Tibial nerve (tissue), 4 donors: Measurements from ENCODE around the gene UNCX. TPM values are rescaled to one million over a fixed set of nuclear protein-coding genes. Genes with fewer than 3 reads are reported as not detected.
"Not testable (repeated sequence)": the region's sequence is repeated elsewhere in the genome, so short reads cannot be mapped to it uniquely, and the experiment has no call there.

ENCODE experiments used
- DNase-seq, 2 donors: peaks; one replicate each; pipeline ENCODE4 v3.0.0-alpha.2; 2019; ENCODE audit warnings: low spot score in 2 of 2
- H3K27ac ChIP-seq, 4 donors: fragments of 200-600 bp; sonication (generic) in 3 of 4; one replicate each; pipeline ENCODE4 v1.5.1; 2017 to 2019; ENCODE audit warnings: mild to moderate bottlenecking in 1 of 4
- H3K27me3 ChIP-seq, 2 donors: fragments of 200-600 bp; sonication (generic) in 1 of 2; one replicate each; pipeline versions ENCODE4 v1.5.1 to v1.6.0; 2017 to 2019
- H3K36me3 ChIP-seq, 3 donors: fragments of 200-600 bp; sonication (generic); one replicate each; pipeline ENCODE4 v1.5.1; 2018 to 2019
- H3K4me1 ChIP-seq, 4 donors: fragments of 200-600 bp; sonication (generic) in 3 of 4; one replicate each; pipeline ENCODE4 v1.5.1; 2017 to 2019
- H3K4me3 ChIP-seq, 4 donors: fragments of 200-600 bp; sonication (generic) in 3 of 4; one replicate each; pipeline ENCODE4 v1.5.1; 2017 to 2019; ENCODE audit warnings: mild to moderate bottlenecking in 1 of 4, moderate library complexity in 1 of 4
- H3K9me3 ChIP-seq, 4 donors: fragments of 200-600 bp; sonication (generic) in 3 of 4; one replicate each; pipeline ENCODE4 v1.5.1; 2017 to 2019
- EP300 ChIP-seq, 2 donors: sonication (generic); formaldehyde crosslinking; IDR thresholded peaks; one replicate each; pipeline ENCODE4 v1.6.1; 2017; ENCODE audit warnings: antibody characterized with exemption in 2 of 2, mild to moderate bottlenecking in 1 of 2
- POLR2A ChIP-seq, 2 donors: fragments of 450-650 bp; IDR thresholded peaks; one replicate each; pipeline ENCODE4 v1.6.1; 2017; ENCODE audit warnings: antibody characterized with exemption in 2 of 2, mild to moderate bottlenecking in 2 of 2, moderate library complexity in 2 of 2
- WGBS, 2 donors: methylation state at CpG; one replicate each; pipeline ENCODE4 v1.1.5; 2018; 5-methylcytosine and 5-hydroxymethylcytosine counted together
- total RNA-seq, 4 donors: library from RNA; depleted of rRNA; stranded (reverse); fragments of >200 nt; gene quantifications; one replicate each; pipeline ENCODE4 v1.1.0, GENCODE V29; 2016
- TF ChIP-seq, protein P1 (sequence below), 5 experiments: fragments of 200-600 bp in 3 of 5; fragments of 450-650 bp in 2 of 5; sonication (generic) in 3 of 5; IDR thresholded peaks; one replicate each; pipeline ENCODE4 v1.5.1; 2016 to 2019; ENCODE audit warnings: antibody characterized with exemption in 5 of 5, mild to moderate bottlenecking in 3 of 5, moderate library complexity in 2 of 5

Gene UNCX
- total RNA-seq, 4 donors from 2014 or later, result not detected

DNA sequence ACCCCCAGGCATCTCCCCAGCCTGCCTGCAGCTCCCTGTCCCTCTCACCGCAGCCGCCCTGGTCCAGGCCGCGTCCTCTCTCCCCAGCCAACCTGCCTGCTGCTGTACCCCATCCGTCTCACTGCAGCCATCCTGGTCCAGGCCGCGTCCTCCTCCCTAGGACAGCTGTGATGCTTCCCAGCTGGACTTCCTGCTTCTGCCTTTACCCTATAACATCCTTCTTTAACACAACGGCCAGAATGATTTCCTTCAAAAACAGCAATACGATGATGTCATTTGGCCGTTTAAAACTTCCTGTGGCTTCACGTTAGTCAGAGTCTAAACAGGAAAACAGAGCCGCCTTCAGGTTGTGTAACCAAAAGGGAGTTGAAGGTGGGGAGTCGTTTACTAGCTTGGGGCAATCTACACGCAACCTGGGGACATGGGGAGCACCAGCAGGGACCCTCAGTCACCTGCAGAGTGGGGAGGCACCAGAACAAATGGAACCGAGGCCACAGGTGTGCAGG, 40.4 kb upstream of the UNCX start:
- 46% methylated on average over 15 of the region's 15 CpGs for WGBS, 2 donors
- no peaks in the 10 kb centered on the region for H3K9me3 ChIP-seq
- no peak overlapping the region for H3K4me3 ChIP-seq
- no peaks in the 10 kb centered on the region for H3K4me1 ChIP-seq
- peaks cover 0 to 76% of the 10 kb centered on the region in 2 donors for H3K27me3 ChIP-seq
- H3K36me3 ChIP-seq, result no peaks in the 10 kb centered on the region
- DNase-seq, result no peak
- H3K27ac ChIP-seq, result no peak overlapping the region
- TF ChIP-seq EP300 (IDR thresholded peaks at IDR 0.05) (no peak), POLR2A (IDR thresholded peaks at IDR 0.05) (no peak)
- TF ChIP-seq, protein P1, sequence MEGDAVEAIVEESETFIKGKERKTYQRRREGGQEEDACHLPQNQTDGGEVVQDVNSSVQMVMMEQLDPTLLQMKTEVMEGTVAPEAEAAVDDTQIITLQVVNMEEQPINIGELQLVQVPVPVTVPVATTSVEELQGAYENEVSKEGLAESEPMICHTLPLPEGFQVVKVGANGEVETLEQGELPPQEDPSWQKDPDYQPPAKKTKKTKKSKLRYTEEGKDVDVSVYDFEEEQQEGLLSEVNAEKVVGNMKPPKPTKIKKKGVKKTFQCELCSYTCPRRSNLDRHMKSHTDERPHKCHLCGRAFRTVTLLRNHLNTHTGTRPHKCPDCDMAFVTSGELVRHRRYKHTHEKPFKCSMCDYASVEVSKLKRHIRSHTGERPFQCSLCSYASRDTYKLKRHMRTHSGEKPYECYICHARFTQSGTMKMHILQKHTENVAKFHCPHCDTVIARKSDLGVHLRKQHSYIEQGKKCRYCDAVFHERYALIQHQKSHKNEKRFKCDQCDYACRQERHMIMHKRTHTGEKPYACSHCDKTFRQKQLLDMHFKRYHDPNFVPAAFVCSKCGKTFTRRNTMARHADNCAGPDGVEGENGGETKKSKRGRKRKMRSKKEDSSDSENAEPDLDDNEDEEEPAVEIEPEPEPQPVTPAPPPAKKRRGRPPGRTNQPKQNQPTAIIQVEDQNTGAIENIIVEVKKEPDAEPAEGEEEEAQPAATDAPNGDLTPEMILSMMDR (IDR thresholded peaks at IDR 0.05), result no peak

DNA sequence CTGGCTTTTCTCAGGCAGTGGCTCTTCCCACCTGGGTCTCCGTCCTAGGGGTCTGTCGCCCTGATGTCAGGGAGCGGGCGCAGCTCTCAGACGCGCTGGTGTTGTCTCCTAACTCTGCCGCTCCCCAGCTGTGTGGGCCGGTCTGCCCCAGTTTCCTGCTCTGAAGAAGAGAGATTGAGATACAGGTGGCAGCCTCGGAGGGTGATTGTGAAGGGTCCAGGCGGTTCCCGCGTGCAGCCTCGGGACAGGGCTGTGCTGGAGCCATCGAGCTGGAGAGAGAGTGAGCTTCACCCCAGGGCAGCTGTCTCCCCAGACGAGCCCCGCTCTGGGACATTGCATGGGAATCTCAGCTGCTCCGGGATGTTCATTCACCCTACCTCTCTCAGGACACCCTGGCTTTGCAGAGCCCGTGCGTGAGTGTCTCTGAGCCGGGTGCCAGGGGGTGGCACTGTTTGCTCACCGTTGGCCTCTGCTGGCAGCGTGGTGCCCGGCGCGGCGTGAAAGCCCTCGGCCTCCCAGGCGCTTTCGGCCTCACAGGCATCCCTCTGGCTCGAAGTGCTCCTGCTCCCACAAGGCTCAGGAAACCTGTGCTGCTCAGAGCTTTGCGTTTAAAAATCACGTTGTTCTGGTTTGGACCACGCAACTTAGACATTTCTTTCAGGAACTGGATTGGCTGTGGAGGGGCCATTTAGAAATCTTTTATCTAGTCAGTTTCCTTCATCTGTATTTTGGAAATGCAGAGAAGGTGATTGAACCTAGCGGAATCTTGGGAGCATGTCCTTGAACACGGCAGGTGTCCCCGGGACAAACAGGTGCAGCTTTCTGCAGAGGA, 38.9 kb upstream of the UNCX start:
- peaks cover 0 to 83% of the 10 kb centered on the region in 2 donors for H3K27me3 ChIP-seq
- WGBS, 2 donors, result 26 to 38% methylated on average over 35 to 36 of the region's 36 CpGs
- DNase-seq, result no peak
- H3K27ac ChIP-seq, result no peak overlapping the region
- TF ChIP-seq, protein P1 (IDR thresholded peaks at IDR 0.05), result peak; percentile 9 to 52 (median 23)
- no peak for TF ChIP-seq EP300 (IDR thresholded peaks at IDR 0.05)
- H3K9me3 ChIP-seq, result no peaks in the 10 kb centered on the region
- no peaks in the 10 kb centered on the region for H3K36me3 ChIP-seq
- no peaks in the 10 kb centered on the region for H3K4me1 ChIP-seq
- H3K4me3 ChIP-seq, result no peak overlapping the region

DNA sequence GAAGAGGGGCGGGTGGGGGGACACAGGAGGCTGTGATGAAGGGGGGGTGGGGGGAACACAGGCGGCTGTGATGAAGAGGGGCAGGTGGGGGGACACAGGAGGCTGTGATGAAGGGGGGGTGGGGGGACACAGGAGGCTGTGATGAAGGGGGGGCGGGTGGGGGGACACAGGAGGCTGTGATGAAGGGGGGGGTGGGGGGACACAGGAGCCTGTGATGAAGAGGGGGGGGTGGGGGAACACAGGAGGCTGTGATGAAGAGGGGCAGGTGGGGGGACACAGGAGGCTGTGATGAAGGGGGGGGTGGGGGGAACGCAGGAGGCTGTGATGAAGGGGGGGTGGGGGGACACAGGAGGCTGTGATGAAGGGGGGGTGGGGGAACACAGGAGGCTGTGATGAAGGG, 36.2 kb upstream of the UNCX start:
- not testable (repeated sequence) for H3K4me1 ChIP-seq, H3K9me3 ChIP-seq, H3K4me3 ChIP-seq, DNase-seq, H3K36me3 ChIP-seq, H3K27ac ChIP-seq
- no CpG with 5 or more reads among the region's 4 CpGs for WGBS, 2 donors
- H3K27me3 ChIP-seq, result peaks cover 0 to 84% of the 10 kb centered on the region in 2 donors

DNA sequence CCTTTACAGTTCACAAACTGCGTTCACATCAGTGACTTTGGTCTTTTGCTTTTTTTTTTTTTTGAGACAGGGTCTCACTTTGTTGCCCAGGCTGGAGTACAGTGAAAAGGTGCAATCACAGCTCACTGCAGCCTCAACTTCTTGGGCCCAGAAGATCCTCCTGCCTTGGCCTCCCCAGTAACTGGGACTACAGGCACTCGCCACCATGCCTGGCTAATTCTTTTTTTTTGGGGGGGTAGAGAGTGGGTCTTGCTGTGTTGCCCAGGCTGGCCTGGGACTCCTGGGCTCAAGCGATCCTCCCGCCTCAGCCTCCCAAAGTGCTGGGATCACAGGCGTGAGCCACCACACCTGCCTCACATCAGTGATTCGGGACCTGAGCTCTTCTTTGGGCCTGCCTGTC, 35.7 kb upstream of the UNCX start:
- Histone ChIP-seq H3K9me3 (no peaks in the 10 kb centered on the region), H3K4me1 (no peaks in the 10 kb centered on the region), H3K36me3 (no peaks in the 10 kb centered on the region), H3K4me3 (no peak overlapping the region), H3K27me3 (peaks cover 0 to 82% of the 10 kb centered on the region in 2 donors), H3K27ac (no peak overlapping the region)
- no peak for TF ChIP-seq POLR2A (IDR thresholded peaks at IDR 0.05)
- TF ChIP-seq EP300 (IDR thresholded peaks at IDR 0.05), result no peak
- TF ChIP-seq, protein P1 (IDR thresholded peaks at IDR 0.05), result no peak
- WGBS, 2 donors, result 89 to 95% methylated on average over 6 of the region's 6 CpGs
- no peak for DNase-seq

DNA sequence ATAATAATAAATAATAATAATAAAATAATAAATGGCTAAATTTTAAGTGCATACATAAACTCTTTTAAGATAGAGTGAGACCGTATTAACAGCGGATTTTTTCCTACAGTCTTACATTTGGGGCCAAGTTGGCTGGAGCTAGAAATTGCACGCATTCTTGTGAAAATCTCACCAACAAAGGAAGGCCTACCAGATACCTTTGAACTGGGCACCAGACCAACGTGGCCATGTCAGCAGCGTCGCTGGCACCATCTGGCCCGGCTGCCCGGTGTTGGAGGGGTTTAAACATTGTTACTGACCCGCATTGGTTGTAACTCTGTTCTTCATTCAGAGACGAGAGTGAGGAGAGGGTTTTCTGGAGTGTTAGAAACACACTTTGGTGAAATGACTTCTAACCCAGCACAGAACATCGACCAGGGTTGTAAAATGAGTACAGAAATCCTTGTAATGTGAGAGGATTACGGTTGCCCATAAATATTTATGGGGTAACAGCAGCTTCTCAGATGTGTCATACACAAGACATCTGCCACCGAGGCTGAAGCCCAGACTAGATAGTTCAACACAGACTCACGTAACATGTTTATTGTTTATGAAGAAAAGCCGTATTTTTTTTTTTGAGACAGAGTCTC, 34.6 kb upstream of the UNCX start:
- Histone ChIP-seq H3K27ac (no peak overlapping the region), H3K27me3 (peaks cover 0 to 84% of the 10 kb centered on the region in 2 donors), H3K4me3 (no peak overlapping the region), H3K36me3 (no peaks in the 10 kb centered on the region), H3K4me1 (no peaks in the 10 kb centered on the region), H3K9me3 (no peaks in the 10 kb centered on the region)
- 23 to 35% methylated on average over 15 of the region's 15 CpGs for WGBS, 2 donors
- TF ChIP-seq, protein P1 (IDR thresholded peaks at IDR 0.05), result no peak
- TF ChIP-seq EP300 (IDR thresholded peaks at IDR 0.05) (no peak), POLR2A (IDR thresholded peaks at IDR 0.05) (no peak)
- no peak for DNase-seq
